Panc1 (cell line): ENCODE measurements around the gene CNTN5. TPM values are rescaled to one million over a fixed set of nuclear protein-coding genes. Genes with fewer than 3 reads are reported as not detected.

Experiments
- ATAC-seq: fragments of 200-7000 bp; cut with Tn5 transposase; 2 replicates; pipeline ENCODE4 v1.9.1; 2020; ENCODE audit warnings: mild to moderate bottlenecking, moderate library complexity
- BruUV-seq: library from RNA; stranded (reverse); fragments of 400-500 nt; replicated peaks from 2 replicates; lab custom pipeline; 2021; lab: Mats Ljungman, UMichigan
- CTCF ChIA-PET: fragments of 300-600 bp; sonication (Branson Sonifier 250); formaldehyde crosslinking; loops from one replicate; lab custom pipeline; 2022; ENCODE audit warnings: antibody characterized with exemption; lab: Charles Lee
- POLR2A ChIA-PET: fragments of 300-600 bp; sonication (Branson Sonifier 250); formaldehyde crosslinking; loops from one replicate; lab custom pipeline; 2022; ENCODE audit warnings: antibody characterized with exemption; lab: Charles Lee
- DNase-seq: peaks from one replicate; pipeline ENCODE4 v3.0.0-alpha.2; 2010; ENCODE audit warnings: low read depth, low spot score
- H3K27ac ChIP-seq: 2 replicates; pipeline ENCODE4 v1.5.1; 2011; ENCODE audit warnings: mild to moderate bottlenecking, low read length, inconsistent platforms
- H3K27me3 ChIP-seq: fragments of 200-500 bp; sonication (Bioruptor generic); 2 replicates; pipeline ENCODE4 v1.6.0; 2014; ENCODE audit warnings: low read length, inconsistent platforms; ENCODE audit not compliant: control insufficient read depth, insufficient read depth
- H3K36me3 ChIP-seq: fragments of 200-500 bp; sonication (Bioruptor generic); 2 replicates; pipeline ENCODE4 v1.5.1; 2014; ENCODE audit warnings: inconsistent platforms, mild to moderate bottlenecking, low read length, moderate library complexity; ENCODE audit not compliant: control insufficient read depth, insufficient read depth
- H3K4me1 ChIP-seq: 2 replicates; pipeline ENCODE4 v1.5.1; 2011; ENCODE audit warnings: inconsistent platforms, mild to moderate bottlenecking, low read length, moderate library complexity; ENCODE audit not compliant: control insufficient read depth, insufficient read depth
- H3K4me3 ChIP-seq, 2 experiments: 2 replicates each; pipeline ENCODE4 v1.5.1; 2011 to 2012; ENCODE audit warnings: low read depth in 2 of 2, low read length in 2 of 2, mild to moderate bottlenecking in 2 of 2, inconsistent platforms in 1 of 2, moderate library complexity in 1 of 2
- H3K9me3 ChIP-seq: fragments of 200-500 bp; sonication (Bioruptor generic); 2 replicates; pipeline ENCODE4 v1.5.1; 2014; ENCODE audit warnings: low read depth, mild to moderate bottlenecking, inconsistent platforms, low read length, moderate library complexity; ENCODE audit not compliant: control insufficient read depth, insufficient read depth
- CTCF ChIP-seq: fragments of 450-650 bp; IDR thresholded peaks from 2 replicates; pipeline ENCODE4 v1.5.1; 2017; ENCODE audit warnings: mild to moderate bottlenecking
- POLR2AphosphoS5 ChIP-seq: IDR thresholded peaks from 2 replicates; pipeline ENCODE4 v1.6.1; 2012; ENCODE audit warnings: mild to moderate bottlenecking, low read depth, low read length, moderate library complexity
- REST ChIP-seq, 2 experiments: IDR thresholded peaks; 2 replicates each; pipeline ENCODE4 v1.6.1; 2011 to 2012; ENCODE audit warnings: low read depth in 2 of 2, control low read depth in 1 of 2, low read length in 1 of 2, mild to moderate bottlenecking in 1 of 2, moderate library complexity in 1 of 2; ENCODE audit not compliant: insufficient read depth in 1 of 2
- SIN3A ChIP-seq: IDR thresholded peaks from 2 replicates; pipeline ENCODE4 v1.6.1; 2012; ENCODE audit warnings: low read depth, mild to moderate bottlenecking, low read length, moderate library complexity, borderline replicate concordance; ENCODE audit not compliant: insufficient read depth
- TCF7L2 ChIP-seq: IDR thresholded peaks from 2 replicates; pipeline ENCODE4 v1.6.1; 2011; ENCODE audit warnings: mild to moderate bottlenecking, low read depth, low read length, inconsistent platforms
- in situ Hi-C: cut with HindIII; loops from 2 replicates; pipeline ENCODE4 v1.10.0; 2016; ENCODE audit warnings: low sequenced_read_pairs, low pct_unique_long_range_greater_than_20kb
- intact Hi-C: fragments of 100-400 bp; cut with micrococcal nuclease; formaldehyde crosslinking; loops from one replicate; pipeline ENCODE4 v1.10.0; 2022; ENCODE audit not compliant: unreplicated experiment
- total RNA-seq: library from RNA; stranded (reverse); gene quantifications from one replicate; pipeline ENCODE4 v1.2.1, GENCODE V29; 2021; ENCODE audit not compliant: unreplicated experiment

Gene CNTN5
- total RNA-seq, 1 experiment from 2014 or later = not detected

- H3K4me3 ChIP-seq = no peak overlapping the region
- in situ Hi-C loops (no loop called here), intact Hi-C loops (no loop called here)
- no peak for TF ChIP-seq TCF7L2
- no peak for TF ChIP-seq CTCF
- no peak for TF ChIP-seq SIN3A
- no peak for TF ChIP-seq REST (IDR thresholded peaks at IDR 0.05; ENCODE audit: insufficient read depth in 1 of 2, low read depth in 2 of 2, low read length in 1 of 2)
- TF ChIP-seq POLR2AphosphoS5 = no peak
- POLR2A ChIA-PET = no interaction called here
- H3K27me3 ChIP-seq = no peaks in the 10 kb centered on the region
- DNase-seq = no peak
- no peak overlapping the region for H3K27ac ChIP-seq
- no peaks in the 10 kb centered on the region for H3K4me1 ChIP-seq
- no peak for ATAC-seq
- H3K9me3 ChIP-seq = no peaks in the 10 kb centered on the region
- CTCF ChIA-PET = no interaction called here
- no peaks in the 10 kb centered on the region for H3K36me3 ChIP-seq
- BruUV-seq = no TSS peak
These were observed 489.1 kb downstream of the CNTN5 start for GRCh38 chr11:99509863-99510262.

GRCh38 chr11:99513368-99513767, 492.6 kb downstream of the CNTN5 start:
- H3K36me3 ChIP-seq = no peaks in the 10 kb centered on the region
- H3K27ac ChIP-seq = no peak overlapping the region
- intact Hi-C loops = no loop called here
- no TSS peak for BruUV-seq
- in situ Hi-C loops = no loop called here
- no peak for ATAC-seq
- no peaks in the 10 kb centered on the region for H3K4me1 ChIP-seq
- DNase-seq = no peak
- TF ChIP-seq POLR2AphosphoS5 (no peak), TCF7L2 (no peak), SIN3A (no peak), REST (IDR thresholded peaks at IDR 0.05; ENCODE audit: insufficient read depth in 1 of 2, low read depth in 2 of 2, low read length in 1 of 2) (no peak), CTCF (no peak)
- no peaks in the 10 kb centered on the region for H3K9me3 ChIP-seq
- H3K4me3 ChIP-seq = no peak overlapping the region
- ChIA-PET POLR2A (no interaction called here), CTCF (no interaction called here)
- H3K27me3 ChIP-seq = no peaks in the 10 kb centered on the region
